Mesothelial cell of epicardium (in vitro differentiated cells): ENCODE measurements around the gene C20orf204. TPM values are rescaled to one million over a fixed set of nuclear protein-coding genes. Genes with fewer than 3 reads are reported as not detected.

ENCODE experiments used
- DNase-seq, 2 experiments: peaks; one replicate each; pipeline ENCODE4 v3.0.0; 2021; ENCODE audit warnings: low spot score in 2 of 2; ENCODE audit not compliant: unreplicated experiment in 2 of 2
- H3K27ac Mint-ChIP-seq: 2 replicates; pipeline ENCODE4 v1.8.0; 2021; ENCODE audit warnings: mixed read lengths
- H3K27me3 Mint-ChIP-seq: 2 replicates; pipeline ENCODE4 v1.8.0; 2021; ENCODE audit warnings: low read depth, mixed read lengths
- H3K36me3 Mint-ChIP-seq: 2 replicates; pipeline ENCODE4 v1.8.0; 2021; ENCODE audit warnings: mixed read lengths
- H3K4me1 Mint-ChIP-seq: 2 replicates; pipeline ENCODE4 v1.8.0; 2021; ENCODE audit warnings: mixed read lengths
- H3K4me3 Mint-ChIP-seq: 2 replicates; pipeline ENCODE4 v1.8.0; 2021; ENCODE audit warnings: mild to moderate bottlenecking, moderate library complexity, mixed read lengths
- H3K9me3 Mint-ChIP-seq: 2 replicates; pipeline ENCODE4 v1.8.0; 2021; ENCODE audit warnings: mixed read lengths
- total RNA-seq: library from RNA; stranded (reverse); gene quantifications from 3 replicates; pipeline ENCODE4 v1.2.1, GENCODE V29; 2021
- TF ChIP-seq, protein P1 (sequence below): fragments of 200-600 bp; sonication (generic); IDR thresholded peaks from one replicate; pipeline ENCODE4 v1.5.0; 2021; ENCODE audit warnings: antibody characterized with exemption; ENCODE audit not compliant: unreplicated experiment

C20orf204 gene, protein sequence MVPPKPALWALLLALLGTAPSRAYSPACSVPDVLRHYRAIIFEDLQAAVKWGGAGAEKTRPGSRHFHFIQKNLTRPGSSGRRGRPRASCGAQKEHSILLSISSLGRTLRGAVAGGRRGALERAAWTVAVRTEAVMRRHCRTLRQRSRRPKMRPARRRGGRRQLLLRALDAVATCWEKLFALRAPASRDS
- 2.8 to 4.2 TPM (median 3.2 TPM) in 3 replicates for total RNA-seq

DNA sequence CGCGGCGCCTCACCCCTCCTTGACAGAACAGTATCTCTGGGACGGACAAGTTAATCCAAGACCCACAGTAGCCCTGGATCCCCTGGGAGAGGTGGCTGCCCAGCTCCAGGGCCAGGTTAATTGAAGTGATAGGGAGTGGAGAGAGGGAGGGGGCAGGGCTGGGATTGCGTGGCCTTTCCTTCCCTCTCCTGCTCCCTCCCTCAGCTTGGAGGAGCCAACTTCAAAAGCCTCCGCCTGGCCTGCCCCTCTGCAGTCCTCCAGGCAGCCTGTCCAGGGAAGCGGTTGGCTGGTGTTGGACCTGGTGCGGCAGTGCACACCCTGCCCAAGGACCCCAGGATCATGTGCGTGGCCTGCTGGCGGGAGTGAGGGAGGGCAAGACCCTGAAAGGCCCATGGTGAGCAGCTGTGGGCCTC, at the start of gene C20orf204:
TSS of gene C20orf204 (plus strand) at position 250 of the 413 bp plus-strand sequence. CDS start at position 392, 142 bp downstream.
- no peak within 1 kb of the TSS for H3K27ac Mint-ChIP-seq
- peaks cover 37% of the 10 kb centered on the region for H3K27me3 Mint-ChIP-seq
- no peak for DNase-seq
- no peak within 1 kb of the TSS for H3K4me3 Mint-ChIP-seq
- H3K9me3 Mint-ChIP-seq = no peaks in the 10 kb centered on the region
- TF ChIP-seq, protein P1, sequence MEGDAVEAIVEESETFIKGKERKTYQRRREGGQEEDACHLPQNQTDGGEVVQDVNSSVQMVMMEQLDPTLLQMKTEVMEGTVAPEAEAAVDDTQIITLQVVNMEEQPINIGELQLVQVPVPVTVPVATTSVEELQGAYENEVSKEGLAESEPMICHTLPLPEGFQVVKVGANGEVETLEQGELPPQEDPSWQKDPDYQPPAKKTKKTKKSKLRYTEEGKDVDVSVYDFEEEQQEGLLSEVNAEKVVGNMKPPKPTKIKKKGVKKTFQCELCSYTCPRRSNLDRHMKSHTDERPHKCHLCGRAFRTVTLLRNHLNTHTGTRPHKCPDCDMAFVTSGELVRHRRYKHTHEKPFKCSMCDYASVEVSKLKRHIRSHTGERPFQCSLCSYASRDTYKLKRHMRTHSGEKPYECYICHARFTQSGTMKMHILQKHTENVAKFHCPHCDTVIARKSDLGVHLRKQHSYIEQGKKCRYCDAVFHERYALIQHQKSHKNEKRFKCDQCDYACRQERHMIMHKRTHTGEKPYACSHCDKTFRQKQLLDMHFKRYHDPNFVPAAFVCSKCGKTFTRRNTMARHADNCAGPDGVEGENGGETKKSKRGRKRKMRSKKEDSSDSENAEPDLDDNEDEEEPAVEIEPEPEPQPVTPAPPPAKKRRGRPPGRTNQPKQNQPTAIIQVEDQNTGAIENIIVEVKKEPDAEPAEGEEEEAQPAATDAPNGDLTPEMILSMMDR = no peak
- peaks cover 8% of the 10 kb centered on the region for H3K4me1 Mint-ChIP-seq
- H3K36me3 Mint-ChIP-seq = peaks cover 4% of the 10 kb centered on the region

GRCh38 chr20:64000906-64001305, 35.1 kb upstream of the C20orf204 start:
- Mint-ChIP-seq H3K4me3 (no peak overlapping the region), H3K36me3 (peaks cover 37% of the 10 kb centered on the region)
- TF ChIP-seq, protein P1 = no peak

DNA sequence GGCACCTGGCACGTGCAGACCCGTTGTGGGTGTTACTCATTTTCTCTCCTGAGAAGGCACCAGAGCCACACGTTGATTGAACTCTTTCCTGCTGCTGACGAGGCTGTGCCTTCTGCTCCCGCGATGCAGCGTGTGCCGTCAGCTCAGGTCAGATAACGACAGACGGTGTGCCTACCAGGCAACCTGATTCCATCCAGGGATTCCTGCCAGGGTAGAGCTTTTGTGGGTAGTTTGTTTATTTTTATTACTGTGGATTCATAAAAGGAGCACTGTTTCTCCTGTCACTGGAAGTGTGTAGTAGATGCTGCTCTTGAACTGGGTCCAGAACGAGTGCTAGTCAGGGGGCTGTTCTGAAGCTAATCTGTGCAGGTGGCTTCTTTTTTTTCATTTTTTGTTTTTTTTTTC, 34.4 kb upstream of the C20orf204 start:
- no peak for DNase-seq
- Mint-ChIP-seq H3K9me3 (no peaks in the 10 kb centered on the region), H3K4me1 (peaks cover 10% of the 10 kb centered on the region), H3K4me3 (no peak overlapping the region), H3K27ac (no peak overlapping the region), H3K36me3 (peaks cover 39% of the 10 kb centered on the region), H3K27me3 (no peaks in the 10 kb centered on the region)
- TF ChIP-seq, protein P1 = no peak

More at GRCh38 chr20:64000906-64001305, 35.1 kb upstream of the C20orf204 start:
- DNase-seq = no peak
- H3K27ac Mint-ChIP-seq = no peak overlapping the region
- peaks cover 10% of the 10 kb centered on the region for H3K4me1 Mint-ChIP-seq
- H3K9me3 Mint-ChIP-seq = no peaks in the 10 kb centered on the region
- H3K27me3 Mint-ChIP-seq = no peaks in the 10 kb centered on the region

DNA sequence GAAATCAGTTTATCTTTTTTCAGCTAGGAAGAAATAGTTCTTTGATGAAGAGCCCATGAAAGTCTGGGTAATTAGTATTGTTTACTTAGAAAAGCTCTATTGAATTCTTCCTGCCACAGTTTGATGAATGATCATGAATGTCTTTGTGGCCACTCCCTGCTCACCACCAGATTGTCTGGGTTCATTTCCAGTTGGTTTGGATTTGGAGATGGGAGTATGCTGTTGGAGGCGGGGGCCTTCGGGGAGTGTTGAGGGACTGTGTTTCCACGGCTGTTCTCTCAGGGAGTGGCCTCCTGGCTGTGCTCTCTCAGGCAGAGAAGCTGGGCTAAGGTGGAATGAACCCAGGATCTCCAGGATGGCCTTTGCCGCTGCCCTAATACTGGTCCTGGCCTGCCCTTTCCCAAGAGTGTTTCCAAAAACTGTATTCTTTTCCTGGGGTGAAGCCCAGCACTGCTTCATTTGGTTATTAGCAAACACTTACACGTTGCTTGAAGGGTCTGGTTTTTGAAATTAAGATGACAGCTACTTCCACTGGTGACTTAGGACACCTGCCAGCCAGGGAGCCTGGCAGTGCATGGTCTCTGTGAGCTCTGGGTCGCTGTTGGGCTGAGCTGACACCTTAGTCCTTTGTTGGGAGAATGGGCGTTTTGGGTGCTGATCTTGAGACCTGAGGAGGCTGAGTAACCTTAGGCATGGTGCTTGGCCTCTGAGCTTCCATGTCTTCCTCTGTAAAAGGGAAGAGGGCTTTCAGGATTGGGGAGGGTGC, 31.8 kb upstream of the C20orf204 start:
- Mint-ChIP-seq H3K27me3 (no peaks in the 10 kb centered on the region), H3K36me3 (peaks cover 44% of the 10 kb centered on the region), H3K4me1 (peaks cover 10% of the 10 kb centered on the region), H3K27ac (peak overlapping the region; percentile 80), H3K4me3 (no peak overlapping the region), H3K9me3 (peaks cover 9% of the 10 kb centered on the region)
- TF ChIP-seq, protein P1 = no peak
- DNase-seq = no peak

DNA sequence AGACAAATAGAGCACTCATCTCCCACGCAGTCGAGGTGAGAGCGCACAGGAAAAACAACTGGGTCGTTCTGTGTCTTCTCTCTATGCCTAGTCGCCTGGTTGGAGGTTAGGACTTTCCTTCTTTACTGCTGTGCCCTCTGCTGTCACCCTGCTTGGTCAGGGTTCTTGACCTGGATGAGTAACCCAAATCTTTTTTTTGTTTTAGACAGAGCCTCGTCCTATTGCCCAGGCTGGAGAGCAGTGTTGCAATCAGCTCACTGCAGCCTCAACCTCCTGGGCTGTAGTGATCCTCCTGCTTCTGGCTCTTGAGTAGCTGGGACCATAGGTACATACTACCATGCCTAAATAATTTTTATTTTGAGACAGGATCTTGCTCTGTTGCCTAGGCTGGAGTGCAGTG, 30.6 kb upstream of the C20orf204 start:
- H3K4me1 Mint-ChIP-seq = peaks cover 10% of the 10 kb centered on the region
- TF ChIP-seq, protein P1 = no peak
- no peak overlapping the region for H3K4me3 Mint-ChIP-seq
- no peaks in the 10 kb centered on the region for H3K27me3 Mint-ChIP-seq
- H3K27ac Mint-ChIP-seq = no peak overlapping the region
- H3K36me3 Mint-ChIP-seq = peaks cover 46% of the 10 kb centered on the region
- DNase-seq = no peak
- H3K9me3 Mint-ChIP-seq = peaks cover 12% of the 10 kb centered on the region
